ENCODE results near the gene HPCA. TPM values are rescaled to one million over a fixed set of nuclear protein-coding genes. Genes with fewer than 3 reads are reported as not detected.

HPCA gene
- total and polyA plus RNA-seq, 2 donors (not counting 3 experiments of a cell fraction or from before 2014, with no cell fraction given) = not detected

DNA sequence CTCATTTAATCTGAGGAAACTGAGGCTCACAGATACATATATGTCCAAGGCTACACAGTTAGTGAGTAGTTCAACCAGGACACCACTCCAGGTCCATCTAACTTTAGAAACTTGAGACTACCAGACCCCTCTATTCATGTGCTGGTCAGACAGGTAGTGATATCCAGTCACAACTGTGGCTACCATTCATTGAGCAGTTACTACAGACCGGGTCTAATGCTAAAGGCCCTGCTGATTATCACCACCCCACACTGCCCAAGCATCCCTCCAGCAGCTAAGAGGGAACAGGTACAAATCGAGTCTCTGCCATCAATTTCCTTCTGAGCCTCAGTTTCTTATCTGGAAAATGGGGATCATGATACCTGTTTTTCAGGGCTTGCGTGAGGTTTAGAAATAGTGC lies 5.3 kb downstream of the HPCA start:
- Histone ChIP-seq H3K79me2 (ENCODE audit: control insufficient read depth, insufficient read depth, low read length) (no peaks in the 10 kb centered on the region), H3K9ac (replicated peaks; ENCODE audit: extremely low read depth, insufficient read depth, low read length) (no peak overlapping the region), H2AFZ (ENCODE audit: low read depth, low read length) (no peak overlapping the region), H3K36me3 (ENCODE audit: control insufficient read depth in 2 of 2, extremely low read depth in 1 of 2, insufficient read depth in 2 of 2, low read length in 2 of 2) (no peaks in the 10 kb centered on the region), H3K4me1 (ENCODE audit: control insufficient read depth, extremely low read depth, insufficient read depth, low read length) (no peaks in the 10 kb centered on the region), H3K4me3 (replicated peaks in 1 of 3; ENCODE audit: insufficient read depth in 1 of 3, low read depth in 1 of 3, low read length in 3 of 3) (no peak overlapping the region), H3K4me2 (ENCODE audit: insufficient read depth, low read length) (no peak overlapping the region), H3K9me1 (replicated peaks; ENCODE audit: control insufficient read depth, extremely low read depth, insufficient read depth, low read length) (no peaks in the 10 kb centered on the region), H3K27me3 (ENCODE audit: control insufficient read depth in 2 of 2, insufficient read depth in 2 of 2, low read length in 2 of 2) (peaks cover 13 to 19% of the 10 kb centered on the region in 2 experiments), H4K20me1 (replicated peaks; ENCODE audit: control insufficient read depth, extremely low read depth, insufficient read depth, low read length) (no peaks in the 10 kb centered on the region), H3K27ac (ENCODE audit: insufficient read depth, low read depth, low read length) (no peak overlapping the region), H3K9me3 (replicated peaks; ENCODE audit: control insufficient read depth, insufficient read depth, low read length) (no peaks in the 10 kb centered on the region)
- POLR2A ChIA-PET = interaction anchor here (0.6 kb wide), 1 partner anchor 165 kb away, joined by 3 read pairs; no protein-coding TSS in a partner anchor
- dilution Hi-C loops (cut with MboI; ENCODE audit: extremely low pct_ligation_motif_present, low sequenced_read_pairs) = no loop called here
- no peak for DNase-seq (ENCODE audit: low read depth, low spot score)
- TF ChIP-seq EZH2 (IDR thresholded peaks at IDR 0.05; ENCODE audit: borderline replicate concordance, low read depth, low read length, severe bottlenecking) (no peak), MYC (IDR thresholded peaks at IDR 0.05; ENCODE audit: low read depth, low read length) (no peak), JUN (IDR thresholded peaks at IDR 0.05; ENCODE audit: borderline replicate concordance, insufficient read depth, insufficient read length, low read depth) (no peak), FOS (IDR thresholded peaks at IDR 0.05; ENCODE audit: borderline replicate concordance, insufficient read depth, low read length) (no peak), GATA2 (IDR thresholded peaks at IDR 0.05; ENCODE audit: insufficient read depth, insufficient read length, low read depth, low read length) (no peak), POLR2AphosphoS5 (IDR thresholded peaks at IDR 0.05; ENCODE audit: insufficient read depth, low read depth, low read length) (no peak), POLR2A (IDR thresholded peaks at IDR 0.05; ENCODE audit: low read depth, low read length) (no peak)
- TF ChIP-seq, protein P1, sequence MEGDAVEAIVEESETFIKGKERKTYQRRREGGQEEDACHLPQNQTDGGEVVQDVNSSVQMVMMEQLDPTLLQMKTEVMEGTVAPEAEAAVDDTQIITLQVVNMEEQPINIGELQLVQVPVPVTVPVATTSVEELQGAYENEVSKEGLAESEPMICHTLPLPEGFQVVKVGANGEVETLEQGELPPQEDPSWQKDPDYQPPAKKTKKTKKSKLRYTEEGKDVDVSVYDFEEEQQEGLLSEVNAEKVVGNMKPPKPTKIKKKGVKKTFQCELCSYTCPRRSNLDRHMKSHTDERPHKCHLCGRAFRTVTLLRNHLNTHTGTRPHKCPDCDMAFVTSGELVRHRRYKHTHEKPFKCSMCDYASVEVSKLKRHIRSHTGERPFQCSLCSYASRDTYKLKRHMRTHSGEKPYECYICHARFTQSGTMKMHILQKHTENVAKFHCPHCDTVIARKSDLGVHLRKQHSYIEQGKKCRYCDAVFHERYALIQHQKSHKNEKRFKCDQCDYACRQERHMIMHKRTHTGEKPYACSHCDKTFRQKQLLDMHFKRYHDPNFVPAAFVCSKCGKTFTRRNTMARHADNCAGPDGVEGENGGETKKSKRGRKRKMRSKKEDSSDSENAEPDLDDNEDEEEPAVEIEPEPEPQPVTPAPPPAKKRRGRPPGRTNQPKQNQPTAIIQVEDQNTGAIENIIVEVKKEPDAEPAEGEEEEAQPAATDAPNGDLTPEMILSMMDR (IDR thresholded peaks at IDR 0.05; ENCODE audit: extremely low read depth in 1 of 2, insufficient read depth in 1 of 2, low read depth in 1 of 2, low read length in 2 of 2) = no peak
- TF ChIP-seq, protein P2, sequence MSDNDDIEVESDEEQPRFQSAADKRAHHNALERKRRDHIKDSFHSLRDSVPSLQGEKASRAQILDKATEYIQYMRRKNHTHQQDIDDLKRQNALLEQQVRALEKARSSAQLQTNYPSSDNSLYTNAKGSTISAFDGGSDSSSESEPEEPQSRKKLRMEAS (IDR thresholded peaks at IDR 0.05; ENCODE audit: insufficient read depth, insufficient read length) = no peak
- BruUV-seq (replicated peaks) = no TSS peak
- CTCF ChIA-PET = interaction anchor here (1.1 to 5.7 kb wide), 4 partner anchors 10 to 116 kb away, joined by 4 to 51 read pairs (median 6); no protein-coding TSS in a partner anchor
- no peak for FAIRE-seq
- intact Hi-C loops (cut with micrococcal nuclease) = no loop called here

Measured in endothelial cell of umbilical vein (primary cell).